GM21619 (cell line): ENCODE measurements around the gene ABCA4.
"Not testable (repeated sequence)": the region's sequence is repeated elsewhere in the genome, so short reads cannot be mapped to it uniquely, and the experiment has no call there.

Experiments used
- ATAC-seq: cut with Tn5 transposase; IDR thresholded peaks from one replicate; pipeline ENCODE4 v1.9.1; 2021; ENCODE audit not compliant: unreplicated experiment

The ABCA4 gene

GRCh38 chr1:93960641-93961147 lies 160.3 kb downstream of the ABCA4 start:
- no peak for ATAC-seq

GRCh38 chr1:93959413-93959812 lies 161.5 kb downstream of the ABCA4 start:
- ATAC-seq = no peak

DNA sequence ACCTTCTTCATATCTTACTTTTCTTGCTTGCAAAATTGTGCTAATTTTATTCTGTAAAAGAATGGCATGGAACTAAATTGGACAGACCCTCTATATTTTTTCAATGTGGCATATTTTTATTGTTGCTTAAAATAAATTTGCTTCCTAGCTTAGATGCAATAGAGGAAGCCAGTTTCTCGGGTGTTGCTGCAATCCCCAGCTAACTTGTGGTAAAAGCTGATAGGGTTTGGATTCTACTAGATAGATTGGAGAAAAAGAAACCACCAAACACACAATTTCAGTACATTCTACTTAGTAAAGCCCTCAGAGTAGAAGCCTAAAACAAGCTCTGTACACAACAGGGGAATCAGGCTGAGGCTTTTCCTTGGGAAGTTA lies 162.2 kb downstream of the ABCA4 start:
- ATAC-seq = no peak

GRCh38 chr1:93958032-93958725 lies 162.8 kb downstream of the ABCA4 start:
- no peak for ATAC-seq

DNA sequence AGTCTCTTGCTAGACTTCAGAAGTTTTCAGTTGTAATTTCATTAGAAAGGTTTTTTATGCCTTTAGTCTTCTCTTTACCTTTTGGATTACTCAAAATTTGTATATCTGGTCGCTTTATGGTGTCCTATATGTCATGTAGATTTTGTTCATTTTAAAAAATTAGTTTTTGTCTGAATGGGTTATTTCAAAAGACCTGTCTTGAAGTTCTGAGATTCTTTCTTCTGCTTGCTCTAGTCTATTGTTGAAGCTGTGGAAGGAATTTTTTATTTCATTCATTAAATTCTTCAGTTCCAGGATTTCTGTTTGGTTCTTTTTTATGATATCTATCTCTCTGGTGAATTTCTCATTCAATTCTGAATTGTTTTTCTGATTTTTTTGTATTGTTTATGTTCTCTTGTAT lies 165.2 kb downstream of the ABCA4 start:
- no peak for ATAC-seq

- ATAC-seq = not testable (repeated sequence)
These were observed 173.8 kb downstream of the ABCA4 start for GRCh38 chr1:93947002-93947686.
